GM21515 (cell line): ENCODE measurements around the gene UEVLD.
"Not testable (repeated sequence)": the region's sequence is repeated elsewhere in the genome, so short reads cannot be mapped to it uniquely, and the experiment has no call there.

Experiments
- ATAC-seq: cut with Tn5 transposase; IDR thresholded peaks from one replicate; pipeline ENCODE4 v1.9.1; 2021; ENCODE audit not compliant: unreplicated experiment

Gene UEVLD

GRCh38 chr11:18588297-18589252 is at the start of gene UEVLD:
UEVLD (minus strand) TSS chr11:18588734; CDS start chr11:18588654, 80 bp downstream.
- peak; percentile 64 for ATAC-seq

- peak; percentile 96 for ATAC-seq
These were observed 45.9 kb upstream of the UEVLD start, which contains the start of gene SPTY2D1 for GRCh38 chr11:18634140-18635032. SPTY2D1 (minus strand) TSS chr11:18634342; CDS start chr11:18634257, 85 bp downstream.

- peak; percentile 55 for ATAC-seq
These were observed 45.0 kb upstream of the UEVLD start for GRCh38 chr11:18633256-18634139.

- ATAC-seq, result no peak
These were observed 44.3 kb upstream of the UEVLD start for GRCh38 chr11:18632841-18633240.

GRCh38 chr11:18624161-18624560 is 35.6 kb upstream of the UEVLD start:
- no peak for ATAC-seq

- no peak for ATAC-seq
These were observed 35.2 kb upstream of the UEVLD start for GRCh38 chr11:18623707-18624106.

- ATAC-seq, result no peak
These were observed 29.9 kb upstream of the UEVLD start for GRCh38 chr11:18618342-18619025.

- ATAC-seq, result peak; percentile 50
These were observed 29.3 kb upstream of the UEVLD start for GRCh38 chr11:18617688-18618341.

- ATAC-seq, result peak; percentile 82
These were observed 27.3 kb upstream of the UEVLD start for GRCh38 chr11:18615628-18616392.

GRCh38 chr11:18614667-18615066 is 26.1 kb upstream of the UEVLD start:
- no peak for ATAC-seq

- no peak for ATAC-seq
These were observed 23.9 kb upstream of the UEVLD start for GRCh38 chr11:18612394-18612793.

GRCh38 chr11:18611196-18611595 is 22.7 kb upstream of the UEVLD start:
- no peak for ATAC-seq

- no peak for ATAC-seq
These were observed 19.8 kb upstream of the UEVLD start for GRCh38 chr11:18608376-18608775.

GRCh38 chr11:18600915-18601569 is 12.5 kb upstream of the UEVLD start:
- no peak for ATAC-seq

- ATAC-seq, result no peak
These were observed 11.3 kb upstream of the UEVLD start, which contains the start of gene MISFA for GRCh38 chr11:18599739-18600230. MISFA (plus strand) TSS chr11:18599789; CDS start chr11:18599929, 140 bp downstream.

- ATAC-seq, result no peak
These were observed 6.6 kb upstream of the UEVLD start for GRCh38 chr11:18594999-18595749.

- ATAC-seq, result not testable (repeated sequence)
These were observed 5.6 kb upstream of the UEVLD start for GRCh38 chr11:18594088-18594487.
